COR-L47 (cell line): Measurements from ENCODE around the gene TWSG1.
"Not testable (repeated sequence)": the region's sequence is repeated elsewhere in the genome, so short reads cannot be mapped to it uniquely, and the experiment has no call there.

Source experiments
- DNase-seq: peaks from one replicate; lab custom pipeline; 2025; lab: John Stamatoyannopoulos, UW

The TWSG1 gene

GRCh38 chr18:9426753-9427152 is 92.2 kb downstream of the TWSG1 start:
- DNase-seq = no peak

- peak; percentile 52 for DNase-seq
These were observed 93.7 kb downstream of the TWSG1 start for GRCh38 chr18:9428301-9428706.

- no peak for DNase-seq
These were observed 94.5 kb downstream of the TWSG1 start for GRCh38 chr18:9428862-9429661.

GRCh38 chr18:9429662-9429993 is 95.1 kb downstream of the TWSG1 start:
- no peak for DNase-seq

- not testable (repeated sequence) for DNase-seq
These were observed 95.7 kb downstream of the TWSG1 start for GRCh38 chr18:9430315-9430714.

GRCh38 chr18:9431296-9431695 is 96.7 kb downstream of the TWSG1 start:
- DNase-seq = no peak

GRCh38 chr18:9433122-9433521 is 98.5 kb downstream of the TWSG1 start:
- DNase-seq = not testable (repeated sequence)

- no peak for DNase-seq
These were observed 99.1 kb downstream of the TWSG1 start for GRCh38 chr18:9433671-9434121.

- DNase-seq = no peak
These were observed 99.6 kb downstream of the TWSG1 start for GRCh38 chr18:9434122-9434701.

GRCh38 chr18:9435041-9435440 is 100.5 kb downstream of the TWSG1 start:
- DNase-seq = no peak

- DNase-seq = no peak
These were observed 101.8 kb downstream of the TWSG1 start for GRCh38 chr18:9436206-9436929.

- DNase-seq = no peak
These were observed 102.5 kb downstream of the TWSG1 start for GRCh38 chr18:9437021-9437437.

GRCh38 chr18:9437672-9438071 is 103.1 kb downstream of the TWSG1 start:
- DNase-seq = no peak

GRCh38 chr18:9441061-9441460 is 106.5 kb downstream of the TWSG1 start:
- no peak for DNase-seq

GRCh38 chr18:9444549-9444948 is 110.0 kb downstream of the TWSG1 start:
- DNase-seq = no peak

GRCh38 chr18:9446839-9447238 is 112.3 kb downstream of the TWSG1 start:
- no peak for DNase-seq

GRCh38 chr18:9447334-9447733 is 112.8 kb downstream of the TWSG1 start:
- DNase-seq = no peak

- no peak for DNase-seq
These were observed 115.2 kb downstream of the TWSG1 start for GRCh38 chr18:9449600-9450414.

GRCh38 chr18:9450920-9451319 is 116.3 kb downstream of the TWSG1 start:
- DNase-seq = not testable (repeated sequence)
